Panc1 (cell line): ENCODE results near the gene DNASE1L3. TPM values are rescaled to one million over a fixed set of nuclear protein-coding genes. Genes with fewer than 3 reads are reported as not detected.

Source experiments
- ATAC-seq: fragments of 200-7000 bp; cut with Tn5 transposase; 2 replicates; pipeline ENCODE4 v1.9.1; 2020; ENCODE audit warnings: mild to moderate bottlenecking, moderate library complexity
- BruUV-seq: library from RNA; stranded (reverse); fragments of 400-500 nt; replicated peaks from 2 replicates; lab custom pipeline; 2021; lab: Mats Ljungman, UMichigan
- CTCF ChIA-PET: fragments of 300-600 bp; sonication (Branson Sonifier 250); formaldehyde crosslinking; loops from one replicate; lab custom pipeline; 2022; ENCODE audit warnings: antibody characterized with exemption; lab: Charles Lee
- POLR2A ChIA-PET: fragments of 300-600 bp; sonication (Branson Sonifier 250); formaldehyde crosslinking; loops from one replicate; lab custom pipeline; 2022; ENCODE audit warnings: antibody characterized with exemption; lab: Charles Lee
- DNase-seq: peaks from one replicate; pipeline ENCODE4 v3.0.0-alpha.2; 2010; ENCODE audit warnings: low read depth, low spot score
- H3K27ac ChIP-seq: 2 replicates; pipeline ENCODE4 v1.5.1; 2011; ENCODE audit warnings: mild to moderate bottlenecking, low read length, inconsistent platforms
- H3K27me3 ChIP-seq: fragments of 200-500 bp; sonication (Bioruptor generic); 2 replicates; pipeline ENCODE4 v1.6.0; 2014; ENCODE audit warnings: low read length, inconsistent platforms; ENCODE audit not compliant: control insufficient read depth, insufficient read depth
- H3K36me3 ChIP-seq: fragments of 200-500 bp; sonication (Bioruptor generic); 2 replicates; pipeline ENCODE4 v1.5.1; 2014; ENCODE audit warnings: inconsistent platforms, mild to moderate bottlenecking, low read length, moderate library complexity; ENCODE audit not compliant: control insufficient read depth, insufficient read depth
- H3K4me1 ChIP-seq: 2 replicates; pipeline ENCODE4 v1.5.1; 2011; ENCODE audit warnings: inconsistent platforms, mild to moderate bottlenecking, low read length, moderate library complexity; ENCODE audit not compliant: control insufficient read depth, insufficient read depth
- H3K4me3 ChIP-seq, 2 experiments: 2 replicates each; pipeline ENCODE4 v1.5.1; 2011 to 2012; ENCODE audit warnings: low read depth in 2 of 2, low read length in 2 of 2, mild to moderate bottlenecking in 2 of 2, inconsistent platforms in 1 of 2, moderate library complexity in 1 of 2
- H3K9me3 ChIP-seq: fragments of 200-500 bp; sonication (Bioruptor generic); 2 replicates; pipeline ENCODE4 v1.5.1; 2014; ENCODE audit warnings: low read depth, mild to moderate bottlenecking, inconsistent platforms, low read length, moderate library complexity; ENCODE audit not compliant: control insufficient read depth, insufficient read depth
- SIN3A ChIP-seq: IDR thresholded peaks from 2 replicates; pipeline ENCODE4 v1.6.1; 2012; ENCODE audit warnings: low read depth, mild to moderate bottlenecking, low read length, moderate library complexity, borderline replicate concordance; ENCODE audit not compliant: insufficient read depth
- TCF7L2 ChIP-seq: IDR thresholded peaks from 2 replicates; pipeline ENCODE4 v1.6.1; 2011; ENCODE audit warnings: mild to moderate bottlenecking, low read depth, low read length, inconsistent platforms
- in situ Hi-C: cut with HindIII; loops from 2 replicates; pipeline ENCODE4 v1.10.0; 2016; ENCODE audit warnings: low sequenced_read_pairs, low pct_unique_long_range_greater_than_20kb
- intact Hi-C: fragments of 100-400 bp; cut with micrococcal nuclease; formaldehyde crosslinking; loops from one replicate; pipeline ENCODE4 v1.10.0; 2022; ENCODE audit not compliant: unreplicated experiment
- total RNA-seq: library from RNA; stranded (reverse); gene quantifications from one replicate; pipeline ENCODE4 v1.2.1, GENCODE V29; 2021; ENCODE audit not compliant: unreplicated experiment
- TF ChIP-seq, protein P1 (sequence below), 2 experiments: IDR thresholded peaks; 2 replicates each; pipeline ENCODE4 v1.6.1; 2011 to 2012; ENCODE audit warnings: low read depth in 2 of 2, control low read depth in 1 of 2, low read length in 1 of 2, mild to moderate bottlenecking in 1 of 2, moderate library complexity in 1 of 2; ENCODE audit not compliant: insufficient read depth in 1 of 2
- TF ChIP-seq, protein P2 (sequence below): fragments of 450-650 bp; IDR thresholded peaks from 2 replicates; pipeline ENCODE4 v1.5.1; 2017; ENCODE audit warnings: mild to moderate bottlenecking

DNASE1L3 gene
- total RNA-seq, 1 experiment from 2014 or later = not detected

DNA sequence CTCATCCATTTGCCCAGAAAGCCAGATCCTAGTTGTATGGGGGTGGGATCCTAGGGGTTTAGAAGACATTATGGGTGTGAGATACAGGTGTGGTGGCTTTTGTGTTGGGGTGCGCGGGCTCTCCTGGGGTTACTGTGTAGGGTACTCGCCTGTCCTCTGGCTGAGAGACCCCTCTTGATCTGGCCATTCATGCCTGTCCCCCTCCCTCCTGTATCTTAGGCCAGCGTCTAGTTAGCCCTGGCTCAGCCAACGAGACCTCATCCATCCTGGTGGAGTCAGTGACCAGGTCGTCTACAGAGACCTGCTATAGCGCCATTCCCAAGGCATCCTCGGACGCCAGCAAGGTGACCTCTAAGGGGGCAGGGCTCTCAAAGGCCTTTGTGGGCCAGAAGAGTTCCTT lies 41.4 kb downstream of the DNASE1L3 start:
- H3K27me3 ChIP-seq = no peaks in the 10 kb centered on the region
- peaks cover 6% of the 10 kb centered on the region for H3K36me3 ChIP-seq
- H3K9me3 ChIP-seq = no peaks in the 10 kb centered on the region
- ATAC-seq (no peak), DNase-seq (no peak)
- peaks cover 37% of the 10 kb centered on the region for H3K4me1 ChIP-seq
- intact Hi-C loops (no loop called here), in situ Hi-C loops (no loop called here)
- no peak for TF ChIP-seq SIN3A
- BruUV-seq = no TSS peak
- H3K27ac ChIP-seq = no peak overlapping the region
- ChIA-PET CTCF (no interaction called here), POLR2A (no interaction called here)
- H3K4me3 ChIP-seq = no peak overlapping the region

DNA sequence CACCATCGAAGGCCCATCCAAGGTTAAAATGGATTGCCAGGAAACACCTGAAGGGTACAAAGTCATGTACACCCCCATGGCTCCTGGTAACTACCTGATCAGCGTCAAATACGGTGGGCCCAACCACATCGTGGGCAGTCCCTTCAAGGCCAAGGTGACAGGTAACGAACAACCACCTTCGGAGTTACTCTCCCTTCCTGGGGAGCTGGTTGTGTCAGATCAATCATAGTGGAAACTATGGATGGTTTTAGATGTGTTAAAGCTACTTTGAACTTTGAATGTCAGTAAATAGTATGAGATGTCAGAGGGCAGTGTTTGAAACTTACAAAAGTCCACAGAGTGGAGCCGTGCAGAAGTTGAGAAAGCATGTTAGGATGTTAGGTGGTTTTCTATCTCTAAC lies 42.3 kb downstream of the DNASE1L3 start:
- intact Hi-C loops (no loop called here), in situ Hi-C loops (no loop called here)
- Histone ChIP-seq H3K36me3 (peaks cover 8% of the 10 kb centered on the region), H3K4me3 (no peak overlapping the region), H3K27ac (no peak overlapping the region), H3K9me3 (no peaks in the 10 kb centered on the region), H3K27me3 (no peaks in the 10 kb centered on the region), H3K4me1 (peaks cover 37% of the 10 kb centered on the region)
- ChIA-PET POLR2A (no interaction called here), CTCF (interaction anchor here (0.7 kb wide), 1 partner anchor 162 kb away, joined by 3 read pairs; no protein-coding TSS in a partner anchor)
- ATAC-seq (no peak), DNase-seq (no peak)
- BruUV-seq = no TSS peak
- TF ChIP-seq SIN3A = no peak
- TF ChIP-seq, protein P1, sequence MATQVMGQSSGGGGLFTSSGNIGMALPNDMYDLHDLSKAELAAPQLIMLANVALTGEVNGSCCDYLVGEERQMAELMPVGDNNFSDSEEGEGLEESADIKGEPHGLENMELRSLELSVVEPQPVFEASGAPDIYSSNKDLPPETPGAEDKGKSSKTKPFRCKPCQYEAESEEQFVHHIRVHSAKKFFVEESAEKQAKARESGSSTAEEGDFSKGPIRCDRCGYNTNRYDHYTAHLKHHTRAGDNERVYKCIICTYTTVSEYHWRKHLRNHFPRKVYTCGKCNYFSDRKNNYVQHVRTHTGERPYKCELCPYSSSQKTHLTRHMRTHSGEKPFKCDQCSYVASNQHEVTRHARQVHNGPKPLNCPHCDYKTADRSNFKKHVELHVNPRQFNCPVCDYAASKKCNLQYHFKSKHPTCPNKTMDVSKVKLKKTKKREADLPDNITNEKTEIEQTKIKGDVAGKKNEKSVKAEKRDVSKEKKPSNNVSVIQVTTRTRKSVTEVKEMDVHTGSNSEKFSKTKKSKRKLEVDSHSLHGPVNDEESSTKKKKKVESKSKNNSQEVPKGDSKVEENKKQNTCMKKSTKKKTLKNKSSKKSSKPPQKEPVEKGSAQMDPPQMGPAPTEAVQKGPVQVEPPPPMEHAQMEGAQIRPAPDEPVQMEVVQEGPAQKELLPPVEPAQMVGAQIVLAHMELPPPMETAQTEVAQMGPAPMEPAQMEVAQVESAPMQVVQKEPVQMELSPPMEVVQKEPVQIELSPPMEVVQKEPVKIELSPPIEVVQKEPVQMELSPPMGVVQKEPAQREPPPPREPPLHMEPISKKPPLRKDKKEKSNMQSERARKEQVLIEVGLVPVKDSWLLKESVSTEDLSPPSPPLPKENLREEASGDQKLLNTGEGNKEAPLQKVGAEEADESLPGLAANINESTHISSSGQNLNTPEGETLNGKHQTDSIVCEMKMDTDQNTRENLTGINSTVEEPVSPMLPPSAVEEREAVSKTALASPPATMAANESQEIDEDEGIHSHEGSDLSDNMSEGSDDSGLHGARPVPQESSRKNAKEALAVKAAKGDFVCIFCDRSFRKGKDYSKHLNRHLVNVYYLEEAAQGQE (IDR thresholded peaks at IDR 0.05; ENCODE audit: insufficient read depth in 1 of 2, low read depth in 2 of 2, low read length in 1 of 2) = no peak
- TF ChIP-seq, protein P2, sequence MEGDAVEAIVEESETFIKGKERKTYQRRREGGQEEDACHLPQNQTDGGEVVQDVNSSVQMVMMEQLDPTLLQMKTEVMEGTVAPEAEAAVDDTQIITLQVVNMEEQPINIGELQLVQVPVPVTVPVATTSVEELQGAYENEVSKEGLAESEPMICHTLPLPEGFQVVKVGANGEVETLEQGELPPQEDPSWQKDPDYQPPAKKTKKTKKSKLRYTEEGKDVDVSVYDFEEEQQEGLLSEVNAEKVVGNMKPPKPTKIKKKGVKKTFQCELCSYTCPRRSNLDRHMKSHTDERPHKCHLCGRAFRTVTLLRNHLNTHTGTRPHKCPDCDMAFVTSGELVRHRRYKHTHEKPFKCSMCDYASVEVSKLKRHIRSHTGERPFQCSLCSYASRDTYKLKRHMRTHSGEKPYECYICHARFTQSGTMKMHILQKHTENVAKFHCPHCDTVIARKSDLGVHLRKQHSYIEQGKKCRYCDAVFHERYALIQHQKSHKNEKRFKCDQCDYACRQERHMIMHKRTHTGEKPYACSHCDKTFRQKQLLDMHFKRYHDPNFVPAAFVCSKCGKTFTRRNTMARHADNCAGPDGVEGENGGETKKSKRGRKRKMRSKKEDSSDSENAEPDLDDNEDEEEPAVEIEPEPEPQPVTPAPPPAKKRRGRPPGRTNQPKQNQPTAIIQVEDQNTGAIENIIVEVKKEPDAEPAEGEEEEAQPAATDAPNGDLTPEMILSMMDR = no peak
- TF ChIP-seq TCF7L2 = no peak

DNA sequence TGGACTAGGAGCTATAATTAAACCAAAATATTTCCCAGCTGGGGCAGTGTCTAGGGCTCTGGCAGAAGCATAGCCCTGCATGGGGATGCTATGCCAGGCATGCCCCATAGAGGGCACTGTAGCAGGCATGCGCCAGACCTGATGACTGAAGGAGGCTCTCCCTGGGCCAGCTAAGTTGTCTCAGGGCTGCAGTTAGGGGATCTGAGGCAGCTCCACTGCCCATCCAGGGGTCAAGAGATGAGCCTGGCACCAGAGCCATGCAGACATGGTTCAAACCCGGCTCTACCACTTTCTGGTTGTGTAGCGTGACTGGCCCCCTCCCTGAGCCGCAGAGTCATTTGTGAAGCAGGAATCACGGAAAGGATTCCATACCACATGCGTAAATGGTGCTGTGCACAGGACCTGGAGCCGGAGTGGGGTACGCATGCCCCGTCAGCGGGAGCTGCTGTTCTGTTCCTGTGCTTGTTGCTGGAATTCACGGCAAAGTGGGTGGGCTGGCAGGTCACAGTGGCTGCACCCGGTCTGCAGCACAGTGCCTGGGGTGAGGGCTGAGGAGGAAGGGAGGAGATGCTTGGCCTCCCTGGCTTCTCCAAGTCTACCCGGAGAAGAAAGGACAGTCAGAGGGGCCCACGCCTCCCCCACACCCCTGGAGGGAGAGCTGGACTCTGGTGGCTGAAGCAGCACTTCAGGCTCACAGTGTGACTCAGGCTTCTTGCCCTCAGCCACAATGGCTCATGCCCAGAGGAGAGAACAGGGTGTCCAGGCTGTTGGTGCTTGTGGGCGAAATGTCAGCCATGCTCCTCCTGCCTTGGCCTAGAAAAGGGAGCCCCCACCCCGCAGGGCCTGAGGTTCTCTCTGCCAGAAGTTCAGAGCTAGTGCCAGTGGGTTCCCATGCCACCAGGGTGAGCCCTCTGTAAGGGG lies 43.1 kb downstream of the DNASE1L3 start:
- peaks cover 8% of the 10 kb centered on the region for H3K36me3 ChIP-seq
- H3K27ac ChIP-seq = peak overlapping the region; percentile 45; the same call in 1 of the 2 replicates
- ATAC-seq (peak; percentile 61), DNase-seq (no peak)
- H3K27me3 ChIP-seq = no peaks in the 10 kb centered on the region
- ChIA-PET POLR2A (no interaction called here), CTCF (interaction anchor here (1.0 kb wide), 1 partner anchor 173 kb away, joined by 5 read pairs; no protein-coding TSS in a partner anchor)
- TF ChIP-seq, protein P2 = peak; percentile 92
- TF ChIP-seq SIN3A = no peak
- BruUV-seq = no TSS peak
- intact Hi-C loops = no loop called here
- in situ Hi-C loops = no loop called here
- no peaks in the 10 kb centered on the region for H3K9me3 ChIP-seq
- no peak overlapping the region for H3K4me3 ChIP-seq
- H3K4me1 ChIP-seq = peaks cover 39% of the 10 kb centered on the region
